ENCODE measurements around the gene PAPPA.

GRCh38 chr9:116276196-116276493, 122.6 kb downstream of the PAPPA start:
- TF ChIP-seq CTCF (IDR thresholded peaks at IDR 0.05 in 2 of 3, conservative IDR thresholded peaks at IDR 0.05 in 1 of 3; ENCODE audit: borderline replicate concordance in 1 of 3, insufficient read depth in 1 of 3, low read depth in 2 of 3, low read length in 2 of 3) (no peak), EZH2 (IDR thresholded peaks at IDR 0.05) (no peak), SRF (IDR thresholded peaks at IDR 0.05; ENCODE audit: low read depth) (no peak), POLR2AphosphoS5 (IDR thresholded peaks at IDR 0.05; ENCODE audit: low read depth, low read length) (no peak), RAD21 (IDR thresholded peaks at IDR 0.05; ENCODE audit: low read depth) (no peak), ATF3 (IDR thresholded peaks at IDR 0.05) (no peak), POLR2A (IDR thresholded peaks at IDR 0.05; ENCODE audit: borderline replicate concordance, extremely low read depth, insufficient read depth, insufficient read length) (no peak)
